Measurements from ENCODE around the gene PAPPA. TPM values are rescaled to one million over a fixed set of nuclear protein-coding genes. Genes with fewer than 3 reads are reported as not detected.

The PAPPA gene
- total and polyA plus RNA-seq, 9 of the 15 experiments (the other 6 are each of a cell fraction or from before 2014, with no cell fraction given): 0.06 to 0.18 (median 0.11) TPM

DNA sequence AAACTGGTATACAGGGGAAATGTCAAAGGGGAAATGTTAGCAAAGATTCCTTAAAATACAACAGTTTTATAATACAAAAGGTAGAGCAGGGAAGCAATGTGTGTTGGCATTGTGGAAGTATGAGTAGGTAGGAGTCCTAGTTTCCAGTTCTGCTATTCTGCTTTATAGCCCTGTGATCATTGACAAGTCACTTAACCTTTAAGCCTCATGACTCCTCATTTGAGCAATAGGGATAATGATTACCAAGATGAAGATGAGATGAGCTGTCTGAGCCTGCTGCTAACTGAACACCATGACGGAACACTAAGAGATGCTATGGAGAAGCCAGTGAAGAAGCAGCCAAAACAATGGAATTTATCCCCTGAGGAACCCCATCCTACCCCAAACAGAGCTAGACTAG lies 251.7 kb downstream of the PAPPA start:
- no peak for TF ChIP-seq SMARCC2 (IDR thresholded peaks at IDR 0.05; ENCODE audit: low read depth)
- TF ChIP-seq, protein P1, sequence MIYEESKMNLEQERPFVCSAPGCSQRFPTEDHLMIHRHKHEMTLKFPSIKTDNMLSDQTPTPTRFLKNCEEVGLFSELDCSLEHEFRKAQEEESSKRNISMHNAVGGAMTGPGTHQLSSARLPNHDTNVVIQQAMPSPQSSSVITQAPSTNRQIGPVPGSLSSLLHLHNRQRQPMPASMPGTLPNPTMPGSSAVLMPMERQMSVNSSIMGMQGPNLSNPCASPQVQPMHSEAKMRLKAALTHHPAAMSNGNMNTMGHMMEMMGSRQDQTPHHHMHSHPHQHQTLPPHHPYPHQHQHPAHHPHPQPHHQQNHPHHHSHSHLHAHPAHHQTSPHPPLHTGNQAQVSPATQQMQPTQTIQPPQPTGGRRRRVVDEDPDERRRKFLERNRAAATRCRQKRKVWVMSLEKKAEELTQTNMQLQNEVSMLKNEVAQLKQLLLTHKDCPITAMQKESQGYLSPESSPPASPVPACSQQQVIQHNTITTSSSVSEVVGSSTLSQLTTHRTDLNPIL (CRISPR knock-in tag; IDR thresholded peaks at IDR 0.05): no peak
- no peak for TF ChIP-seq IFI16 (CRISPR knock-in tag; IDR thresholded peaks at IDR 0.05)
- no peak for ATAC-seq
- no peak overlapping the region for H3K9ac ChIP-seq (ENCODE audit: insufficient read depth in 1 of 2, low read depth in 2 of 2, low read length in 2 of 2)
- WGBS (ENCODE audit: insufficient coverage, low coverage, missing lambda C conversion rate): 82% methylated on average over 1 of the region's 1 CpG
- ChIA-PET CTCF (ENCODE audit: low intra/inter-chr PET ratio) (no interaction called here), POLR2A (interaction anchor here (0.9 to 1.2 kb wide), 3 partner anchors 10 to 29 kb away, joined by 3 to 7 read pairs (median 4); no protein-coding TSS in a partner anchor)
- no peaks in the 10 kb centered on the region for H3K36me3 ChIP-seq (ENCODE audit: control insufficient read depth, insufficient read depth, low read length)
- H3K4me3 ChIP-seq: no peak overlapping the region
- no peak overlapping the region for H2AFZ ChIP-seq (ENCODE audit: low read depth, low read length)
- H3K79me2 ChIP-seq (ENCODE audit: control insufficient read depth, insufficient read depth, low read length): no peaks in the 10 kb centered on the region
- no peaks in the 10 kb centered on the region for H3K9me1 ChIP-seq (ENCODE audit: control insufficient read depth, insufficient read depth, low read length)
- H4K20me1 ChIP-seq (replicated peaks; ENCODE audit: control insufficient read depth, insufficient read depth, low read length): no peaks in the 10 kb centered on the region
- H3K9me3 ChIP-seq (replicated peaks; ENCODE audit: control insufficient read depth, insufficient read depth, low read depth, low read length): no peaks in the 10 kb centered on the region
- no TSS peak for BruUV-seq (replicated peaks)
- no peaks in the 10 kb centered on the region for H3K27me3 ChIP-seq (ENCODE audit: control insufficient read depth in 2 of 2, insufficient read depth in 2 of 2, low read length in 2 of 2)
- H3K4me2 ChIP-seq (ENCODE audit: insufficient read depth, low read length): no peak overlapping the region
- no peak overlapping the region for H3K27ac ChIP-seq (ENCODE audit: extremely low read depth, low read depth, low read length)
- peaks cover 0 to 17% of the 10 kb centered on the region in 2 experiments; a peak in 4 of 5 replicates for H3K4me1 ChIP-seq (replicated peaks in 1 of 2; ENCODE audit: control insufficient read depth in 2 of 2, insufficient read depth in 2 of 2, low read length in 2 of 2)
- DNase-seq (ENCODE audit: extremely low read depth in 1 of 4, low spot score in 3 of 4): no peak
- FAIRE-seq: no peak
- intact Hi-C loops (cut with micrococcal nuclease) (no loop called here), in situ Hi-C loops (cut with MboI) (no loop called here)

DNA sequence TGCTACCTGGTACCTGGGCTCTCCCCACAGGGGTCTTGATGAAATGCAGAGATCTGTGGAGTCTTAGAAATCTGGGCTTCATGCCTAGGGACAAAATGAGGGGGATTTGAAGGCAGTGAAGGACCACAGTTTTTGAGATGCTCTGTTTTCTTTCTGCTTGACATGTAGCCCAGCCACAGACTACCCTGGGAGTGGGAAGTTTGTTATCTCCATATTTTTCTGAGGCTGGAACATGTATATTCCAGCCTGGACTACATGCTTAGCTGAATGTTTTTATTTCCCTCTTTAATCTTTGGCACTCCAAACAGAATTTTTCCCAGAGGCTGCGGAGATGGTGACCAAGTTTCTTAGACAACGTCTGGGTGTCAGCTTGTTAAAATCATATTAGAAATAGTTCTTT lies 252.9 kb downstream of the PAPPA start:
- ChIA-PET POLR2A (interaction anchor here (0.6 to 1.2 kb wide), 3 partner anchors 10 to 28 kb away, joined by 3 to 7 read pairs (median 3); no protein-coding TSS in a partner anchor), CTCF (ENCODE audit: low intra/inter-chr PET ratio) (no interaction called here)
- Histone ChIP-seq H3K9me1 (ENCODE audit: control insufficient read depth, insufficient read depth, low read length) (no peaks in the 10 kb centered on the region), H3K4me2 (ENCODE audit: insufficient read depth, low read length) (no peak overlapping the region), H3K4me3 (no peak overlapping the region), H3K36me3 (ENCODE audit: control insufficient read depth, insufficient read depth, low read length) (no peaks in the 10 kb centered on the region), H3K9me3 (replicated peaks; ENCODE audit: control insufficient read depth, insufficient read depth, low read depth, low read length) (no peaks in the 10 kb centered on the region), H3K4me1 (replicated peaks in 1 of 2; ENCODE audit: control insufficient read depth in 2 of 2, insufficient read depth in 2 of 2, low read length in 2 of 2) (peaks cover 0 to 18% of the 10 kb centered on the region in 2 experiments; a peak in 4 of 5 replicates), H2AFZ (ENCODE audit: low read depth, low read length) (no peak overlapping the region), H3K27me3 (ENCODE audit: control insufficient read depth in 2 of 2, insufficient read depth in 2 of 2, low read length in 2 of 2) (no peaks in the 10 kb centered on the region), H3K79me2 (ENCODE audit: control insufficient read depth, insufficient read depth, low read length) (no peaks in the 10 kb centered on the region), H3K9ac (ENCODE audit: insufficient read depth in 1 of 2, low read depth in 2 of 2, low read length in 2 of 2) (no peak overlapping the region), H3K27ac (ENCODE audit: extremely low read depth, low read depth, low read length) (no peak overlapping the region), H4K20me1 (replicated peaks; ENCODE audit: control insufficient read depth, insufficient read depth, low read length) (no peaks in the 10 kb centered on the region)
- TF ChIP-seq NFYB (IDR thresholded peaks at IDR 0.05; ENCODE audit: extremely low read depth, insufficient read length) (no peak), FOXA1 (IDR thresholded peaks at IDR 0.05; ENCODE audit: borderline replicate concordance) (no peak)
- TF ChIP-seq, protein P2, sequence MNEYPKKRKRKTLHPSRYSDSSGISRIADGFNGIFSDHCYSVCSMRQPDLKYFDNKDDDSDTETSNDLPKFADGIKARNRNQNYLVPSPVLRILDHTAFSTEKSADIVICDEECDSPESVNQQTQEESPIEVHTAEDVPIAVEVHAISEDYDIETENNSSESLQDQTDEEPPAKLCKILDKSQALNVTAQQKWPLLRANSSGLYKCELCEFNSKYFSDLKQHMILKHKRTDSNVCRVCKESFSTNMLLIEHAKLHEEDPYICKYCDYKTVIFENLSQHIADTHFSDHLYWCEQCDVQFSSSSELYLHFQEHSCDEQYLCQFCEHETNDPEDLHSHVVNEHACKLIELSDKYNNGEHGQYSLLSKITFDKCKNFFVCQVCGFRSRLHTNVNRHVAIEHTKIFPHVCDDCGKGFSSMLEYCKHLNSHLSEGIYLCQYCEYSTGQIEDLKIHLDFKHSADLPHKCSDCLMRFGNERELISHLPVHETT (CRISPR knock-in tag; conservative IDR thresholded peaks at IDR 0.05 in 1 of 2, IDR thresholded peaks at IDR 0.05 in 1 of 2): no peak
- FAIRE-seq: no peak
- intact Hi-C loops (cut with micrococcal nuclease): no loop called here
- WGBS (ENCODE audit: insufficient coverage, low coverage, missing lambda C conversion rate): 70% methylated on average over 2 of the region's 2 CpGs
- in situ Hi-C loops (cut with MboI): no loop called here
- no peak for DNase-seq (ENCODE audit: extremely low read depth in 1 of 4, low spot score in 3 of 4)
- no TSS peak for BruUV-seq (replicated peaks)
- no peak for ATAC-seq
